Neural progenitor cell (in vitro differentiated cells): Measurements from ENCODE around the gene NANP. TPM values are rescaled to one million over a fixed set of nuclear protein-coding genes. Genes with fewer than 3 reads are reported as not detected.
"Not testable (repeated sequence)": the region's sequence is repeated elsewhere in the genome, so short reads cannot be mapped to it uniquely, and the experiment has no call there.

Experiments used
- DNase-seq: peaks from one replicate; pipeline ENCODE4 v3.0.0-alpha.2; 2016; ENCODE audit warnings: low spot score
- H2AFZ ChIP-seq: fragments of 200-600 bp; sonication (generic); replicated peaks from 2 replicates; pipeline ENCODE4 v1.6.1; 2016; ENCODE audit warnings: antibody characterized with exemption
- H3F3A ChIP-seq: fragments of 200-600 bp; sonication (generic); 2 replicates; pipeline ENCODE4 v1.6.1; 2016; ENCODE audit warnings: antibody characterized with exemption, low read depth
- H3K27ac ChIP-seq: fragments of 200-600 bp; sonication (generic); 2 replicates; pipeline ENCODE4 v1.5.1; 2016; ENCODE audit warnings: mild to moderate bottlenecking
- H3K27me3 ChIP-seq: fragments of 200-600 bp; sonication (generic); 2 replicates; pipeline ENCODE4 v1.6.1; 2016; ENCODE audit warnings: mild to moderate bottlenecking, moderate library complexity
- H3K36me3 ChIP-seq: fragments of 200-600 bp; sonication (generic); 2 replicates; pipeline ENCODE4 v1.5.1; 2016
- H3K4me1 ChIP-seq: fragments of 200-600 bp; sonication (generic); 2 replicates; pipeline ENCODE4 v1.6.1; 2016; ENCODE audit warnings: mixed run types
- H3K4me2 ChIP-seq: fragments of 200-600 bp; sonication (generic); 2 replicates; pipeline ENCODE4 v1.6.1; 2016
- H3K4me3 ChIP-seq: fragments of 200-600 bp; sonication (generic); 2 replicates; pipeline ENCODE4 v1.5.1; 2016
- H3K79me2 ChIP-seq: fragments of 200-600 bp; sonication (generic); 2 replicates; pipeline ENCODE4 v1.6.1; 2016; ENCODE audit warnings: low read depth
- H3K9ac ChIP-seq: fragments of 200-600 bp; sonication (generic); 2 replicates; pipeline ENCODE4 v1.6.1; 2016
- H3K9me3 ChIP-seq: fragments of 200-600 bp; sonication (generic); 2 replicates; pipeline ENCODE4 v1.5.1; 2016; ENCODE audit warnings: low read depth
- H4K20me1 ChIP-seq: fragments of 200-600 bp; sonication (generic); 2 replicates; pipeline ENCODE4 v1.6.1; 2016; ENCODE audit warnings: low read depth
- H3K27ac Mint-ChIP-seq: 3 replicates; pipeline ENCODE4 v1.8.0; 2021; ENCODE audit warnings: mixed read lengths
- H3K27me3 Mint-ChIP-seq: 2 replicates; pipeline ENCODE4 v1.8.0; 2022; ENCODE audit warnings: low read depth, mild to moderate bottlenecking, inconsistent platforms, moderate library complexity, mixed read lengths; ENCODE audit not compliant: insufficient read depth
- H3K36me3 Mint-ChIP-seq: 3 replicates; pipeline ENCODE4 v1.8.0; 2021; ENCODE audit warnings: mixed read lengths
- H3K4me1 Mint-ChIP-seq: 3 replicates; pipeline ENCODE4 v1.8.0; 2021; ENCODE audit warnings: mixed read lengths
- H3K4me3 Mint-ChIP-seq: 3 replicates; pipeline ENCODE4 v1.8.0; 2021; ENCODE audit warnings: mild to moderate bottlenecking, moderate library complexity, mixed read lengths
- H3K9me3 Mint-ChIP-seq: 3 replicates; pipeline ENCODE4 v1.8.0; 2020; ENCODE audit warnings: mixed read lengths
- CTCF ChIP-seq: fragments of 200-600 bp; sonication (generic); IDR thresholded peaks from 2 replicates; pipeline ENCODE4 v1.5.1; 2017; ENCODE audit warnings: antibody characterized with exemption, mild to moderate bottlenecking
- EZH2 ChIP-seq: fragments of 200-600 bp; sonication (generic); IDR thresholded peaks from 2 replicates; pipeline ENCODE4 v1.6.1; 2017; ENCODE audit warnings: antibody characterized with exemption, mild to moderate bottlenecking, moderate library complexity
- EZH2phosphoT487 ChIP-seq: fragments of 200-600 bp; sonication (generic); IDR thresholded peaks from 2 replicates; pipeline ENCODE4 v1.6.1; 2017; ENCODE audit warnings: antibody characterized with exemption
- total RNA-seq: library from RNA; depleted of rRNA; stranded (reverse); fragments of >200 nt; gene quantifications from 2 replicates; pipeline ENCODE4 v1.2.3, GENCODE V29; 2015; ENCODE audit warnings: low replicate concordance

The NANP gene
- total RNA-seq, 1 donor from 2014 or later, result 3.5 TPM

- Mint-ChIP-seq H3K9me3 (peaks cover 2% of the 10 kb centered on the region), H3K27me3 (peaks cover 2% of the 10 kb centered on the region), H3K27ac (no peak overlapping the region), H3K36me3 (peaks cover 9% of the 10 kb centered on the region), H3K4me1 (peaks cover 22% of the 10 kb centered on the region), H3K4me3 (no peak overlapping the region)
- Histone ChIP-seq H3F3A (peaks cover 20% of the 10 kb centered on the region), H3K9ac (no peak overlapping the region), H3K9me3 (no peaks in the 10 kb centered on the region), H4K20me1 (peaks cover 14% of the 10 kb centered on the region), H3K79me2 (peaks cover 23% of the 10 kb centered on the region), H3K27ac (no peak overlapping the region), H2AFZ (no peak overlapping the region), H3K36me3 (peaks cover 3% of the 10 kb centered on the region), H3K4me1 (no peaks in the 10 kb centered on the region), H3K4me3 (no peak overlapping the region), H3K4me2 (no peak overlapping the region), H3K27me3 (no peaks in the 10 kb centered on the region)
- no peak for TF ChIP-seq CTCF
- no peak for TF ChIP-seq EZH2phosphoT487
- no peak for TF ChIP-seq EZH2
- DNase-seq, result no peak
Observed at GRCh38 chr20:25587536-25587935, 36.3 kb downstream of the NANP start.

DNA sequence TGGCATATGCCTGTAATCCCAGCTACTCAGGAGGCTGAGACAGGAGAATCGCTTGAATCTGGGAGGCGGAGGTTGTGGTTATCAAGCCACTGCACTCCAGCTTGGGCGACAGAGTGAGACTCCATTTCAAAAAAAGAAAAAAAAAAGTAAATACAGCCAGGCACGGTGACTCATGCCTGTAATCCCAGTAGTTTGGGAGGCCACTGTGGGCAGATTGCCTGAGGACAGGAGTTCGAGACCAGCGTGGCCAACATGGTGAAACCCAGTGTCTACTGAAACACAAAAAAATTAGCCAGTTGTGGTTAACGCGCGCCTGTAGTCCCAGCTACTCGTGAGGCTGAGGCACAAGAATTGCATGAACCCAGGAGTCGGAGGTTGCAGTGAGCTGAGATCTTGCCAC is 36.9 kb downstream of the NANP start:
- DNase-seq, result no peak
- Histone ChIP-seq H4K20me1 (peaks cover 19% of the 10 kb centered on the region), H3K27me3 (no peaks in the 10 kb centered on the region), H3K9ac (no peak overlapping the region), H2AFZ (no peak overlapping the region), H3K27ac (no peak overlapping the region), H3K36me3 (peaks cover 3% of the 10 kb centered on the region), H3K4me1 (no peaks in the 10 kb centered on the region), H3F3A (peaks cover 20% of the 10 kb centered on the region), H3K4me2 (no peak overlapping the region), H3K79me2 (peaks cover 30% of the 10 kb centered on the region), H3K9me3 (no peaks in the 10 kb centered on the region), H3K4me3 (no peak overlapping the region)
- Mint-ChIP-seq H3K9me3 (peaks cover 2% of the 10 kb centered on the region), H3K36me3 (peaks cover 14% of the 10 kb centered on the region), H3K4me3 (no peak overlapping the region), H3K4me1 (peaks cover 20% of the 10 kb centered on the region), H3K27me3 (peaks cover 2% of the 10 kb centered on the region), H3K27ac (no peak overlapping the region)
- TF ChIP-seq EZH2phosphoT487 (no peak), CTCF (no peak), EZH2 (no peak)

DNA sequence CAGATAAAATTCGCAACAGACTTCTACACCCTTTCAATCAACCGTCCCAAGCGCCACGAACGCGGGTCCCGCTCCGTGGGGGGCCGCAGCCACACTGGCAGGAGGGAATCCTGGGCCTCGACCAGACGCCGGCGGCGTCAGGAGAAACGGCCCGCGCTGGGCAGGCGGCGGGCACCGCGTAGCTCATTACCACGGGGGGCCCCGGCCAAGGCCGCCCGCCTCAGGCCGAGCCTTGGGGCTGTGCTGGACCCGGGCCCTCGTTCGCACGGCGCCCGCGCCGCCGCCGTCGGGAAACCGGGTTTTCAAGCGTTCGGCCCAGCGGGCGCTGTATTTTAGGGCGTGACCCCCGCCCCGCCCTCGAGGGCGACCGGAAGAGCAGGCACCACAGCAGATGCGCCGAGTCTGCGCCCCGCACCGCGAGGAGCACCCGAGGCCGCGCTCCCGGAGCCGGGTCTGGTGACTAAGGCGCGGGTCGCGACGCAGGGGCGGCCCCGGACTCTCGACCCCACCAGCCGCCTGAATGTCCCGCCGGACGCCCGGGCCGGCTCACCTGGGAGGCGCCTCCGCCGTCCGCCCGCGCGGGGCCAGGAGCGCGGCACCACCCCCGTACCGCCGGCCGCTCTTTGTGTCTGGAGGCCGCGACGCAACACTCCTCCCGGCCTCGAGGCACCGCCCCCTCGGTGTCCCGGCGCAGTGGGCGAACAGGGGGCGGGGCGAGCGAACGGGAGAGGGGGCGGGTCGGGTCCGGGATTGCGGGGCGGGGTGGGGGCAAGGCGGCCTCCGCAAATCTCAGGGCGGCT is 38.7 kb downstream of the NANP start, which contains the start of gene NINL:
Gene NINL (minus strand): TSS at position 627 of the 800 bp plus-strand sequence. CDS start 58,944 bp downstream, outside the sequence.
- peaks cover 2% of the 10 kb centered on the region for H3K27me3 Mint-ChIP-seq
- no peaks in the 10 kb centered on the region for H3K4me1 ChIP-seq
- peak; percentile 95 for DNase-seq
- peak within 1 kb of the TSS; percentile 73 for H2AFZ ChIP-seq
- peak within 1 kb of the TSS; percentile 91 for H3K4me2 ChIP-seq
- H3F3A ChIP-seq, result peaks cover 20% of the 10 kb centered on the region
- peaks cover 2% of the 10 kb centered on the region for H3K9me3 Mint-ChIP-seq
- TF ChIP-seq CTCF, result no peak
- no peak for TF ChIP-seq EZH2phosphoT487
- TF ChIP-seq EZH2, result no peak
- H3K79me2 ChIP-seq, result peaks cover 48% of the 10 kb centered on the region
- H3K9ac ChIP-seq, result peak within 1 kb of the TSS; percentile 16
- peak within 1 kb of the TSS; percentile 93 for H3K4me3 Mint-ChIP-seq
- peak within 1 kb of the TSS; percentile 77 for H3K27ac ChIP-seq
- peaks cover 3% of the 10 kb centered on the region for H3K36me3 ChIP-seq
- H4K20me1 ChIP-seq, result peaks cover 33% of the 10 kb centered on the region
- peaks cover 20% of the 10 kb centered on the region for H3K4me1 Mint-ChIP-seq
- no peaks in the 10 kb centered on the region for H3K27me3 ChIP-seq
- H3K27ac Mint-ChIP-seq, result peak within 1 kb of the TSS; percentile 91
- peaks cover 24% of the 10 kb centered on the region for H3K36me3 Mint-ChIP-seq
- no peaks in the 10 kb centered on the region for H3K9me3 ChIP-seq
- peak within 1 kb of the TSS; percentile 89 for H3K4me3 ChIP-seq

GRCh38 chr20:25583607-25584006 is 40.2 kb downstream of the NANP start:
- not testable (repeated sequence) for H3K4me1 ChIP-seq, H3K27me3 ChIP-seq, DNase-seq, H3K9me3 ChIP-seq, H3K9me3 Mint-ChIP-seq, H3K9ac ChIP-seq, H3K36me3 ChIP-seq, H3K27me3 Mint-ChIP-seq, H3K27ac ChIP-seq, H3K4me3 ChIP-seq, H2AFZ ChIP-seq
- peaks cover 20% of the 10 kb centered on the region for H3F3A ChIP-seq
- H3K36me3 Mint-ChIP-seq, result peaks cover 27% of the 10 kb centered on the region
- peak overlapping the region; percentile 91 for H3K4me2 ChIP-seq
- H3K27ac Mint-ChIP-seq, result peak overlapping the region; percentile 69
- peak overlapping the region; percentile 86 for H3K4me3 Mint-ChIP-seq
- peaks cover 45% of the 10 kb centered on the region for H4K20me1 ChIP-seq
- H3K4me1 Mint-ChIP-seq, result peaks cover 31% of the 10 kb centered on the region
- peaks cover 63% of the 10 kb centered on the region for H3K79me2 ChIP-seq
